ENCODE measurements around the gene SASH1.

GRCh38 chr6:148459238-148459637, 116.6 kb downstream of the SASH1 start:
- TF ChIP-seq, protein P1, sequence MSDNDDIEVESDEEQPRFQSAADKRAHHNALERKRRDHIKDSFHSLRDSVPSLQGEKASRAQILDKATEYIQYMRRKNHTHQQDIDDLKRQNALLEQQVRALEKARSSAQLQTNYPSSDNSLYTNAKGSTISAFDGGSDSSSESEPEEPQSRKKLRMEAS (IDR thresholded peaks at IDR 0.05), result no peak
- TF ChIP-seq ATF3 (IDR thresholded peaks at IDR 0.05; ENCODE audit: insufficient read depth, low read depth, low read length) (no peak), SIN3A (conservative IDR thresholded peaks at IDR 0.05 in 1 of 2, IDR thresholded peaks at IDR 0.05 in 1 of 2; ENCODE audit: low read depth in 1 of 2, low read length in 2 of 2) (no peak), EZH2 (IDR thresholded peaks at IDR 0.05; ENCODE audit: low read depth, low read length, severe bottlenecking) (no peak)
- TF ChIP-seq, protein P2, sequence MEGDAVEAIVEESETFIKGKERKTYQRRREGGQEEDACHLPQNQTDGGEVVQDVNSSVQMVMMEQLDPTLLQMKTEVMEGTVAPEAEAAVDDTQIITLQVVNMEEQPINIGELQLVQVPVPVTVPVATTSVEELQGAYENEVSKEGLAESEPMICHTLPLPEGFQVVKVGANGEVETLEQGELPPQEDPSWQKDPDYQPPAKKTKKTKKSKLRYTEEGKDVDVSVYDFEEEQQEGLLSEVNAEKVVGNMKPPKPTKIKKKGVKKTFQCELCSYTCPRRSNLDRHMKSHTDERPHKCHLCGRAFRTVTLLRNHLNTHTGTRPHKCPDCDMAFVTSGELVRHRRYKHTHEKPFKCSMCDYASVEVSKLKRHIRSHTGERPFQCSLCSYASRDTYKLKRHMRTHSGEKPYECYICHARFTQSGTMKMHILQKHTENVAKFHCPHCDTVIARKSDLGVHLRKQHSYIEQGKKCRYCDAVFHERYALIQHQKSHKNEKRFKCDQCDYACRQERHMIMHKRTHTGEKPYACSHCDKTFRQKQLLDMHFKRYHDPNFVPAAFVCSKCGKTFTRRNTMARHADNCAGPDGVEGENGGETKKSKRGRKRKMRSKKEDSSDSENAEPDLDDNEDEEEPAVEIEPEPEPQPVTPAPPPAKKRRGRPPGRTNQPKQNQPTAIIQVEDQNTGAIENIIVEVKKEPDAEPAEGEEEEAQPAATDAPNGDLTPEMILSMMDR (IDR thresholded peaks at IDR 0.05; ENCODE audit: control extremely low read depth in 1 of 3, insufficient read depth in 1 of 3, low read depth in 1 of 3, low read length in 3 of 3), result no peak

All from H1 (cell line).